Measurements from ENCODE around the gene RANGRF.

Gene RANGRF

DNA sequence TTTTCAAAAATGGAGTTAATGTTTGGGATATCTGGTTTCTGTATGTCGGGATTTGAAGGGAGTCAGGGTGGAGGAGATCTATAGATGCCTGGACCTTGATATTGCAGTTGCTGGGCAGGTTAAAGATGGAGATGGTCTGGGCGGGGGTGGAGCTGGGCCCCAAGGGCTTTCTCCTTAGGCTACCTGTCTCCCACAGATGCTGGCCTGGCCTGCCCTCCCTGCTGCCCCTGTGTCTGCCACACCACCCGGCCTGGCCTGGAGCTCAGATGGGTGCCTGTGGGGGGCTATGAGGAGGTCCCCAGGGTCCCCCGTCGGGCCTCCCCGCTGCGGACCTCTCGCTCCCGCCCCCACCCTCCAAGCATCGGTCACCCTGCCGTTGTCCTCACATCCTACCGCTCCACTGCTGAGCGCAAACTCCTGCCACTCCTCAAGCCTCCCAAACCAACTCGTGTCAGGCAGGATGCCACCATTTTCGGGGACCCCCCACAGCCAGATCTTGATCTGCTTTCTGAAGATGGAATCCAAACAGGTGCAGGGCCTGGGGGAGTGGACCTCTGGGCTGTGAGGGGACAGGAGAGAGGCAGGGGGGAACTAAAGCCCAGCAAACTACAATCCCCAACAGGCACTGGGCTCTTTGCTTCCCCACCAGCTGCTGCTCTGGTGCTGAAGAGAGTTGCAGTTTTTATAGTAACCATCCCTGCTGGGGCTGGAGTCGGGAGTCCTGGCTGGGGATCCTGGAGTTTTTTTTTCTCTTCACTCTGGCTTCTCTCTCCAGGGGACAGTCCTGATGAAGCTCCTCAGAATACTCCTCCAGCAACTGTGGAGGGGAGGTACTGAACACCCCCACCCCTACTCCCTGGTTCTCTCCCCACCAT lies 24.5 kb downstream of the RANGRF start:
- no peak for TF ChIP-seq RAD21 (IDR thresholded peaks at IDR 0.05; ENCODE audit: low read depth)
- TF ChIP-seq, protein P1, sequence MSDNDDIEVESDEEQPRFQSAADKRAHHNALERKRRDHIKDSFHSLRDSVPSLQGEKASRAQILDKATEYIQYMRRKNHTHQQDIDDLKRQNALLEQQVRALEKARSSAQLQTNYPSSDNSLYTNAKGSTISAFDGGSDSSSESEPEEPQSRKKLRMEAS (IDR thresholded peaks at IDR 0.05), result no peak
- no peak for TF ChIP-seq NFIC (IDR thresholded peaks at IDR 0.05)
- TF ChIP-seq CEBPB (IDR thresholded peaks at IDR 0.05), result no peak

- TF ChIP-seq EP300 (IDR thresholded peaks at IDR 0.05; ENCODE audit: borderline replicate concordance) (no peak), REST (IDR thresholded peaks at IDR 0.05; ENCODE audit: low read depth) (no peak), EGR1 (IDR thresholded peaks at IDR 0.05) (no peak), ZBTB7A (IDR thresholded peaks at IDR 0.05; ENCODE audit: low read depth) (no peak), TAF1 (IDR thresholded peaks at IDR 0.05; ENCODE audit: low read depth) (no peak), TEAD4 (IDR thresholded peaks at IDR 0.05) (no peak), TCF12 (IDR thresholded peaks at IDR 0.05; ENCODE audit: low read depth) (no peak), FOXM1 (IDR thresholded peaks at IDR 0.05; ENCODE audit: borderline replicate concordance, low read depth) (no peak)
- TF ChIP-seq, protein P1 (IDR thresholded peaks at IDR 0.05), result no peak
- TF ChIP-seq, protein P2, sequence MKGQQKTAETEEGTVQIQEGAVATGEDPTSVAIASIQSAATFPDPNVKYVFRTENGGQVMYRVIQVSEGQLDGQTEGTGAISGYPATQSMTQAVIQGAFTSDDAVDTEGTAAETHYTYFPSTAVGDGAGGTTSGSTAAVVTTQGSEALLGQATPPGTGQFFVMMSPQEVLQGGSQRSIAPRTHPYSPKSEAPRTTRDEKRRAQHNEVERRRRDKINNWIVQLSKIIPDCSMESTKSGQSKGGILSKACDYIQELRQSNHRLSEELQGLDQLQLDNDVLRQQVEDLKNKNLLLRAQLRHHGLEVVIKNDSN (IDR thresholded peaks at IDR 0.05), result no peak
Observed at GRCh38 chr17:8314797-8315763, 26.6 kb downstream of the RANGRF start.

- no peak for TF ChIP-seq CEBPB (IDR thresholded peaks at IDR 0.05)
- TF ChIP-seq, protein P1 (IDR thresholded peaks at IDR 0.05), result no peak
- TF ChIP-seq YY1 (IDR thresholded peaks at IDR 0.05; ENCODE audit: low read depth), result no peak
- TF ChIP-seq CREB1 (IDR thresholded peaks at IDR 0.05; ENCODE audit: low read depth), result no peak
- no peak for TF ChIP-seq EP300 (IDR thresholded peaks at IDR 0.05; ENCODE audit: borderline replicate concordance)
- no peak for TF ChIP-seq FOXM1 (IDR thresholded peaks at IDR 0.05; ENCODE audit: borderline replicate concordance, low read depth)
- no peak for TF ChIP-seq TCF12 (IDR thresholded peaks at IDR 0.05; ENCODE audit: low read depth)
- TF ChIP-seq RAD21 (IDR thresholded peaks at IDR 0.05; ENCODE audit: low read depth), result no peak
Observed at GRCh38 chr17:8315764-8316217, 27.3 kb downstream of the RANGRF start.

DNA sequence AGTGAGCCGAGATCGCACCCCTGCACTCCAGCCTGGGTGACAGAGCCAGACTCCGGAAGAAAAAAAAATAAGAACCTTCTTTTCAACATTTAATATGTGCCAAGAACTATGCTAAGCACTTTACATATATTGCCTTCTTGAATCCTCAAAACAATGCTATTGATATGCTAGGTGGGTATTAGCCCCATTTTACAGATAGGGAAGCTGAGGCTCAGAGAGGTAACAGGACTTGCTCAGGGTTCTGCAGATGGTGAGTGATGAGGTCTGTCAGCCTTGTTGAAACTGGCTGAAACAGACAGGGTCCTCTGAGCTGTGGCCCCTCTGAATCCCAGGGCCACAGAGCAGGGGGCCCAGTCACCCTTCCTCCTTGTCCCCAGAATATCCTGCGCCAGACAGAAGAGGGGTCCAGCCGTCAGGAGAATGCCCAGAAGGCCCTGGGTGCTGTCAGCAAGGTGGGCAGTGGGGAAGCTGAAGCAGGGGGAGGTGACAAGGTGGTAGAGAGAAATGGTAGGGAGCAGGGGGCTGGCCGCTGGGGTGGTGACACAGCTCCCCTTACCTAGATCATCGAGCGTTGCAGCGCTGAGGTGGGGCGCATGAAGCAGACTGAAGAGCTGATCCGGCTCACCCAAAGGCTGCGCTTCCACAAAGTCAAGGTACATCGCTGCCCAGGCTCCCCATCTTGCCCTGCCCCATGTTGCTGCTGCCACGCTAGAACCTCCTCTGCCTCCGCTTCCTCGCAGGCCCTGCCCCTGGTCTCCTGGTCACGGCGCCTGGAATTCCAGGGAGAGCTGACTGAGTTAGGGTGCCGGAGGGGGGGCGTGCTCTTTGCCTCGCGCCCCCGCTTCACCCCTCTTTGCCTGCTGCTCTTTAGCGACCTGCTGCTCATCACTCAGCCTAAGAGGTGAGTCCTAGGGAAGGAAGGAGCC lies 29.8 kb downstream of the RANGRF start:
- TF ChIP-seq YY1 (IDR thresholded peaks at IDR 0.05; ENCODE audit: low read depth) (no peak), REST (IDR thresholded peaks at IDR 0.05; ENCODE audit: low read depth) (no peak), FOXM1 (IDR thresholded peaks at IDR 0.05; ENCODE audit: borderline replicate concordance, low read depth) (no peak), CREB1 (IDR thresholded peaks at IDR 0.05; ENCODE audit: low read depth) (no peak), ZBTB7A (IDR thresholded peaks at IDR 0.05; ENCODE audit: low read depth) (no peak), RAD21 (IDR thresholded peaks at IDR 0.05; ENCODE audit: low read depth) (no peak), TAF1 (IDR thresholded peaks at IDR 0.05; ENCODE audit: low read depth) (no peak), TEAD4 (IDR thresholded peaks at IDR 0.05) (no peak), CEBPB (IDR thresholded peaks at IDR 0.05) (no peak), TCF12 (IDR thresholded peaks at IDR 0.05; ENCODE audit: low read depth) (no peak), NFIC (IDR thresholded peaks at IDR 0.05) (no peak), EP300 (IDR thresholded peaks at IDR 0.05; ENCODE audit: borderline replicate concordance) (no peak), EGR1 (IDR thresholded peaks at IDR 0.05) (no peak)
- TF ChIP-seq, protein P1 (IDR thresholded peaks at IDR 0.05), result no peak
- TF ChIP-seq, protein P2 (IDR thresholded peaks at IDR 0.05), result no peak
